GM12864 (cell line): ENCODE results near the gene MMP14.
A peak's percentile ranks its signal among the peaks of the same experiment; 100 is the strongest.

Source experiments
- DNase-seq: peaks from one replicate; pipeline ENCODE4 v3.0.0-alpha.2; 2011; ENCODE audit warnings: low read depth
- H3K4me3 ChIP-seq: 2 replicates; pipeline ENCODE4 v1.5.1; 2011; ENCODE audit warnings: mild to moderate bottlenecking, low read depth, low read length, control low read depth
- CTCF ChIP-seq: IDR thresholded peaks from 2 replicates; pipeline ENCODE4 v1.5.1; 2011; ENCODE audit warnings: low read depth, mild to moderate bottlenecking, moderate library complexity, low read length, control low read depth, inconsistent platforms; ENCODE audit errors: missing control alignments

Gene MMP14

GRCh38 chr14:22883173-22883976 lies 47.0 kb downstream of the MMP14 start, which contains the start of gene REM2:
TSS of gene REM2 (plus strand) at chr14:22883222. CDS start at chr14:22883288, 66 bp downstream.
- no peak for DNase-seq
- no peak within 1 kb of the TSS for H3K4me3 ChIP-seq
- TF ChIP-seq CTCF = no peak

- H3K4me3 ChIP-seq = no peak overlapping the region
- TF ChIP-seq CTCF = no peak
- no peak for DNase-seq
Observed at GRCh38 chr14:22884076-22884737, 47.8 kb downstream of the MMP14 start.

- no peak for DNase-seq
- no peak overlapping the region for H3K4me3 ChIP-seq
- no peak for TF ChIP-seq CTCF
Observed at GRCh38 chr14:22884738-22885523, 48.5 kb downstream of the MMP14 start.

- no peak for DNase-seq
- H3K4me3 ChIP-seq = peak overlapping the region; percentile 68
- no peak for TF ChIP-seq CTCF
Observed at GRCh38 chr14:22885975-22886374, 49.6 kb downstream of the MMP14 start.

- peak; percentile 42 for TF ChIP-seq CTCF
- peak overlapping the region; percentile 68 for H3K4me3 ChIP-seq
- peak; percentile 68 for DNase-seq
Observed at GRCh38 chr14:22886500-22887259, 50.3 kb downstream of the MMP14 start.

- peak; percentile 90 for DNase-seq
- H3K4me3 ChIP-seq = peak overlapping the region; percentile 68
- TF ChIP-seq CTCF = no peak
Observed at GRCh38 chr14:22887260-22887989, 51.0 kb downstream of the MMP14 start.
